ENCODE results near the gene LIN52.

Gene LIN52

GRCh38 chr14:74218462-74218861 is 133.7 kb downstream of the LIN52 start:
- in situ Hi-C loops (cut with MboI; ENCODE audit: low pct_unique_long_range_greater_than_20kb, low sequenced_read_pairs, unreplicated experiment) = no loop called here
- TF ChIP-seq CTCF (IDR thresholded peaks at IDR 0.05; ENCODE audit: extremely low read depth, insufficient read depth, missing control alignments) = no peak
- DNase-seq (ENCODE audit: low spot score) = no peak

GRCh38 chr14:74219277-74220205 is 134.8 kb downstream of the LIN52 start:
- in situ Hi-C loops (cut with MboI; ENCODE audit: low pct_unique_long_range_greater_than_20kb, low sequenced_read_pairs, unreplicated experiment) = no loop called here
- TF ChIP-seq CTCF (IDR thresholded peaks at IDR 0.05; ENCODE audit: extremely low read depth, insufficient read depth, missing control alignments) = no peak
- no peak for DNase-seq (ENCODE audit: low spot score)

GRCh38 chr14:74220991-74221390 is 136.2 kb downstream of the LIN52 start:
- in situ Hi-C loops (cut with MboI; ENCODE audit: low pct_unique_long_range_greater_than_20kb, low sequenced_read_pairs, unreplicated experiment) = no loop called here
- DNase-seq (ENCODE audit: low spot score) = no peak
- no peak for TF ChIP-seq CTCF (IDR thresholded peaks at IDR 0.05; ENCODE audit: extremely low read depth, insufficient read depth, missing control alignments)

- in situ Hi-C loops (cut with MboI; ENCODE audit: low pct_unique_long_range_greater_than_20kb, low sequenced_read_pairs, unreplicated experiment) = no loop called here
- TF ChIP-seq CTCF (IDR thresholded peaks at IDR 0.05; ENCODE audit: extremely low read depth, insufficient read depth, missing control alignments) = no peak
- DNase-seq (ENCODE audit: low spot score) = no peak
Observed at GRCh38 chr14:74221741-74222140, 137.0 kb downstream of the LIN52 start.

GRCh38 chr14:74223016-74223415 is 138.3 kb downstream of the LIN52 start:
- DNase-seq (ENCODE audit: low spot score) = no peak
- in situ Hi-C loops (cut with MboI; ENCODE audit: low pct_unique_long_range_greater_than_20kb, low sequenced_read_pairs, unreplicated experiment) = no loop called here
- no peak for TF ChIP-seq CTCF (IDR thresholded peaks at IDR 0.05; ENCODE audit: extremely low read depth, insufficient read depth, missing control alignments)

GRCh38 chr14:74231784-74232183 is 147.0 kb downstream of the LIN52 start:
- in situ Hi-C loops (cut with MboI; ENCODE audit: low pct_unique_long_range_greater_than_20kb, low sequenced_read_pairs, unreplicated experiment) = no loop called here
- DNase-seq (ENCODE audit: low spot score) = no peak
- TF ChIP-seq CTCF (IDR thresholded peaks at IDR 0.05; ENCODE audit: extremely low read depth, insufficient read depth, missing control alignments) = no peak
